Stimulated activated CD8-positive, alpha-beta memory T cell treated with anti-CD3 and anti-CD28 coated beads, Interleukin-4, amount 100 ng/mL, for 4 hours (primary cell): ENCODE measurements around the gene SF3A2.

ENCODE experiments used
- DNase-seq, 2 donors: peaks; one replicate each; pipeline ENCODE4 v3.0.0-alpha.2; 2020; ENCODE audit warnings: low read depth in 2 of 2, low spot score in 1 of 2

The SF3A2 gene

GRCh38 chr19:2207008-2207407 is 29.6 kb upstream of the SF3A2 start:
- DNase-seq = no peak

- peak in 1 of 2 donors; percentile 14 for DNase-seq
Measured at GRCh38 chr19:2207991-2208860, 28.4 kb upstream of the SF3A2 start.

GRCh38 chr19:2208975-2209374 is 27.6 kb upstream of the SF3A2 start:
- no peak for DNase-seq

GRCh38 chr19:2209408-2209807 is 27.2 kb upstream of the SF3A2 start:
- DNase-seq = no peak

GRCh38 chr19:2210206-2210605 is 26.4 kb upstream of the SF3A2 start:
- no peak for DNase-seq

GRCh38 chr19:2210987-2211740 is 25.5 kb upstream of the SF3A2 start:
- no peak for DNase-seq

GRCh38 chr19:2212861-2213711 is 23.5 kb upstream of the SF3A2 start:
- DNase-seq = no peak

GRCh38 chr19:2213799-2214198 is 22.8 kb upstream of the SF3A2 start:
- no peak for DNase-seq

GRCh38 chr19:2214251-2214650 is 22.4 kb upstream of the SF3A2 start:
- DNase-seq = no peak

GRCh38 chr19:2215281-2215751 is 21.3 kb upstream of the SF3A2 start:
- no peak for DNase-seq

- DNase-seq = no peak
Measured at GRCh38 chr19:2216361-2217225, 20.0 kb upstream of the SF3A2 start.

GRCh38 chr19:2217591-2217990 is 19.0 kb upstream of the SF3A2 start:
- DNase-seq = no peak

GRCh38 chr19:2219726-2220125 is 16.9 kb upstream of the SF3A2 start:
- no peak for DNase-seq

- DNase-seq = no peak
Measured at GRCh38 chr19:2221250-2221831, 15.3 kb upstream of the SF3A2 start.

- DNase-seq = no peak
Measured at GRCh38 chr19:2221918-2222317, 14.7 kb upstream of the SF3A2 start.

GRCh38 chr19:2223391-2223790 is 13.2 kb upstream of the SF3A2 start:
- DNase-seq = no peak

- no peak for DNase-seq
Measured at GRCh38 chr19:2223959-2224358, 12.7 kb upstream of the SF3A2 start.

- no peak for DNase-seq
Measured at GRCh38 chr19:2224754-2225349, 11.8 kb upstream of the SF3A2 start.

GRCh38 chr19:2225415-2226050 is 11.1 kb upstream of the SF3A2 start:
- DNase-seq = no peak
